ENCODE results near the gene RRP36.

Gene RRP36

GRCh38 chr6:42979523-42980177 lies 41.8 kb upstream of the RRP36 start:
- no peak for DNase-seq (ENCODE audit: low read depth in 1 of 2, low spot score in 1 of 2)
- Histone ChIP-seq H3K27ac (replicated peaks) (peak overlapping the region; percentile 74), H3K4me3 (replicated peaks; ENCODE audit: insufficient read depth, low read length) (peak overlapping the region; percentile 87), H3K27me3 (ENCODE audit: insufficient read depth, poor library complexity, severe bottlenecking) (no peaks in the 10 kb centered on the region)
- TF ChIP-seq SPI1 (IDR thresholded peaks at IDR 0.05; ENCODE audit: borderline replicate concordance, low read depth), result no peak
- no peak for TF ChIP-seq GABPA (IDR thresholded peaks at IDR 0.05; ENCODE audit: low read depth)
- no peak for TF ChIP-seq POLR2AphosphoS5 (IDR thresholded peaks at IDR 0.05; ENCODE audit: low read depth)
- TF ChIP-seq, protein P1, sequence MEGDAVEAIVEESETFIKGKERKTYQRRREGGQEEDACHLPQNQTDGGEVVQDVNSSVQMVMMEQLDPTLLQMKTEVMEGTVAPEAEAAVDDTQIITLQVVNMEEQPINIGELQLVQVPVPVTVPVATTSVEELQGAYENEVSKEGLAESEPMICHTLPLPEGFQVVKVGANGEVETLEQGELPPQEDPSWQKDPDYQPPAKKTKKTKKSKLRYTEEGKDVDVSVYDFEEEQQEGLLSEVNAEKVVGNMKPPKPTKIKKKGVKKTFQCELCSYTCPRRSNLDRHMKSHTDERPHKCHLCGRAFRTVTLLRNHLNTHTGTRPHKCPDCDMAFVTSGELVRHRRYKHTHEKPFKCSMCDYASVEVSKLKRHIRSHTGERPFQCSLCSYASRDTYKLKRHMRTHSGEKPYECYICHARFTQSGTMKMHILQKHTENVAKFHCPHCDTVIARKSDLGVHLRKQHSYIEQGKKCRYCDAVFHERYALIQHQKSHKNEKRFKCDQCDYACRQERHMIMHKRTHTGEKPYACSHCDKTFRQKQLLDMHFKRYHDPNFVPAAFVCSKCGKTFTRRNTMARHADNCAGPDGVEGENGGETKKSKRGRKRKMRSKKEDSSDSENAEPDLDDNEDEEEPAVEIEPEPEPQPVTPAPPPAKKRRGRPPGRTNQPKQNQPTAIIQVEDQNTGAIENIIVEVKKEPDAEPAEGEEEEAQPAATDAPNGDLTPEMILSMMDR (IDR thresholded peaks at IDR 0.05; ENCODE audit: insufficient read depth, low read length), result no peak
- no peak for TF ChIP-seq REST (IDR thresholded peaks at IDR 0.05; ENCODE audit: insufficient replicate concordance, low read depth)

- Histone ChIP-seq H3K27me3 (ENCODE audit: insufficient read depth, poor library complexity, severe bottlenecking) (no peaks in the 10 kb centered on the region), H3K27ac (replicated peaks) (no peak overlapping the region), H3K4me3 (replicated peaks; ENCODE audit: insufficient read depth, low read length) (no peak overlapping the region)
- DNase-seq (ENCODE audit: low read depth in 1 of 2, low spot score in 1 of 2), result no peak
- TF ChIP-seq, protein P1 (IDR thresholded peaks at IDR 0.05; ENCODE audit: insufficient read depth, low read length), result no peak
- TF ChIP-seq SPI1 (IDR thresholded peaks at IDR 0.05; ENCODE audit: borderline replicate concordance, low read depth), result no peak
Observed at GRCh38 chr6:42981836-42982235, 39.6 kb upstream of the RRP36 start.

GRCh38 chr6:42984001-42984923 lies 37.2 kb upstream of the RRP36 start, which contains the start of gene PPP2R5D:
Gene PPP2R5D (plus strand): TSS chr6:42984570. CDS start chr6:42984678, 108 bp downstream.
- peak within 1 kb of the TSS; percentile 68 for H3K27ac ChIP-seq (replicated peaks)
- DNase-seq (ENCODE audit: low read depth in 1 of 2, low spot score in 1 of 2), result peak; percentile 92 to 99
- H3K27me3 ChIP-seq (ENCODE audit: insufficient read depth, poor library complexity, severe bottlenecking), result no peaks in the 10 kb centered on the region
- peak within 1 kb of the TSS; percentile 92 for H3K4me3 ChIP-seq (replicated peaks; ENCODE audit: insufficient read depth, low read length)
- TF ChIP-seq, protein P1 (IDR thresholded peaks at IDR 0.05; ENCODE audit: insufficient read depth, low read length), result no peak
- TF ChIP-seq POLR2AphosphoS5 (IDR thresholded peaks at IDR 0.05; ENCODE audit: low read depth) (peak; percentile 68; the same call in 1 of the 2 replicates), SPI1 (IDR thresholded peaks at IDR 0.05; ENCODE audit: borderline replicate concordance, low read depth) (no peak), REST (IDR thresholded peaks at IDR 0.05; ENCODE audit: insufficient replicate concordance, low read depth) (no peak)

Measured in HL-60 (cell line).